Type B pancreatic cell (in vitro differentiated cells): Measurements from ENCODE around the gene RBFA. TPM values are rescaled to one million over a fixed set of nuclear protein-coding genes. Genes with fewer than 3 reads are reported as not detected.

ENCODE experiments used
- DNase-seq: peaks from one replicate; pipeline ENCODE4 v3.0.0; 2021; ENCODE audit warnings: mixed read lengths; ENCODE audit not compliant: unreplicated experiment; ENCODE audit errors: extremely low spot score
- H3K27ac Mint-ChIP-seq: 2 replicates; pipeline ENCODE4 v1.8.0; 2021; ENCODE audit warnings: mild to moderate bottlenecking, mixed read lengths
- H3K27me3 Mint-ChIP-seq: 2 replicates; pipeline ENCODE4 v1.8.0; 2021; ENCODE audit warnings: mixed read lengths
- H3K36me3 Mint-ChIP-seq: 2 replicates; pipeline ENCODE4 v1.8.0; 2021; ENCODE audit warnings: mixed read lengths
- H3K4me1 Mint-ChIP-seq: one replicate; pipeline ENCODE4 v1.8.0; 2021; ENCODE audit warnings: mixed read lengths; ENCODE audit not compliant: unreplicated experiment
- H3K4me3 Mint-ChIP-seq: 2 replicates; pipeline ENCODE4 v1.8.0; 2021; ENCODE audit warnings: mild to moderate bottlenecking, mixed read lengths
- H3K9me3 Mint-ChIP-seq: 2 replicates; pipeline ENCODE4 v1.8.0; 2021; ENCODE audit warnings: mixed read lengths
- CTCF ChIP-seq: fragments of 200-600 bp; sonication (generic); conservative IDR thresholded peaks from 2 replicates; pipeline ENCODE4 v1.5.0; 2021; ENCODE audit warnings: antibody characterized with exemption, mild to moderate bottlenecking
- long read RNA-seq: library from polyadenylated mRNA; unstranded; transcript quantifications from one replicate; pipeline ENCODE4 v2.0.0, GENCODE V29; 2020
- total RNA-seq: library from RNA; stranded (reverse); gene quantifications from 2 replicates; pipeline ENCODE4 v1.2.1, GENCODE V29; 2021; ENCODE audit warnings: low replicate concordance

RBFA gene
- total RNA-seq, result 17.7 and 37.8 TPM in 2 replicates
- long read RNA-seq, transcript RBFA-202 (7 exons, 1,407 nt), result major isoform, 30 of 34 reads
- long read RNA-seq, partial matches to known transcripts, result 0 of 34 reads
- long read RNA-seq, other reads (novel, unspliced or antisense), result 3 of 34 reads

GRCh38 chr18:80034068-80034851 is at the start of gene RBFA:
RBFA (plus strand) TSS chr18:80034434; CDS start chr18:80034496, 62 bp downstream.
- Mint-ChIP-seq H3K4me3 (peak within 1 kb of the TSS; percentile 94), H3K9me3 (peaks cover 9% of the 10 kb centered on the region), H3K36me3 (peaks cover 7% of the 10 kb centered on the region), H3K27ac (peak within 1 kb of the TSS; percentile 97), H3K4me1 (peaks cover 27% of the 10 kb centered on the region), H3K27me3 (no peaks in the 10 kb centered on the region)
- TF ChIP-seq CTCF, result peak; percentile 55
- DNase-seq, result peak; percentile 100

- H3K4me1 Mint-ChIP-seq, result peaks cover 35% of the 10 kb centered on the region
- H3K27me3 Mint-ChIP-seq, result no peaks in the 10 kb centered on the region
- H3K4me3 Mint-ChIP-seq, result no peak overlapping the region
- peaks cover 15% of the 10 kb centered on the region for H3K36me3 Mint-ChIP-seq
- no peak for DNase-seq
- no peak for TF ChIP-seq CTCF
- H3K9me3 Mint-ChIP-seq, result no peaks in the 10 kb centered on the region
- no peak overlapping the region for H3K27ac Mint-ChIP-seq
These were observed 49.1 kb upstream of the RBFA start for GRCh38 chr18:79985172-79985571.

GRCh38 chr18:79986726-79987125 is 47.5 kb upstream of the RBFA start:
- no peak for DNase-seq
- Mint-ChIP-seq H3K27ac (peak overlapping the region; percentile 93), H3K4me3 (peak overlapping the region; percentile 99), H3K27me3 (no peaks in the 10 kb centered on the region), H3K36me3 (peaks cover 14% of the 10 kb centered on the region), H3K4me1 (peaks cover 29% of the 10 kb centered on the region), H3K9me3 (no peaks in the 10 kb centered on the region)
- TF ChIP-seq CTCF, result no peak

- no peak for TF ChIP-seq CTCF
- peak overlapping the region; percentile 93 for H3K27ac Mint-ChIP-seq
- H3K4me3 Mint-ChIP-seq, result peak overlapping the region; percentile 99
- H3K4me1 Mint-ChIP-seq, result peaks cover 20% of the 10 kb centered on the region
- no peak for DNase-seq
- H3K27me3 Mint-ChIP-seq, result no peaks in the 10 kb centered on the region
- H3K9me3 Mint-ChIP-seq, result no peaks in the 10 kb centered on the region
- H3K36me3 Mint-ChIP-seq, result peaks cover 11% of the 10 kb centered on the region
These were observed 46.7 kb upstream of the RBFA start for GRCh38 chr18:79987566-79987965.

GRCh38 chr18:79988071-79988450 is 46.2 kb upstream of the RBFA start:
- Mint-ChIP-seq H3K4me1 (peaks cover 19% of the 10 kb centered on the region), H3K9me3 (no peaks in the 10 kb centered on the region), H3K4me3 (peak overlapping the region; percentile 99), H3K27ac (peak overlapping the region; percentile 98), H3K36me3 (peaks cover 11% of the 10 kb centered on the region), H3K27me3 (no peaks in the 10 kb centered on the region)
- peak; percentile 36 for TF ChIP-seq CTCF
- DNase-seq, result peak; percentile 79
